ENCODE results near the gene EYS. TPM values are rescaled to one million over a fixed set of nuclear protein-coding genes. Genes with fewer than 3 reads are reported as not detected.

EYS gene
- polyA plus RNA-seq, 1 experiment: not detected

- Histone ChIP-seq H3K27me3 (ENCODE audit: control insufficient read depth, insufficient read depth, low read length) (no peaks in the 10 kb centered on the region), H3K27ac (ENCODE audit: low read depth, low read length) (no peak overlapping the region), H3K4me3 (ENCODE audit: low read depth, low read length) (no peak overlapping the region), H3K9me3 (ENCODE audit: control insufficient read depth, insufficient read depth, low read length) (no peaks in the 10 kb centered on the region)
- DNase-seq (ENCODE audit: low read depth, low spot score): no peak
- no peak for TF ChIP-seq CTCF (IDR thresholded peaks at IDR 0.05; ENCODE audit: low read depth, low read length)
- CTCF ChIA-PET: no interaction called here
- POLR2A ChIA-PET: no interaction called here
Measured at GRCh38 chr6:65280060-65280459, 427.0 kb downstream of the EYS start.

GRCh38 chr6:65262241-65262640, 444.8 kb downstream of the EYS start:
- DNase-seq (ENCODE audit: low read depth, low spot score): no peak
- no peak overlapping the region for H3K27ac ChIP-seq (ENCODE audit: low read depth, low read length)
- no peaks in the 10 kb centered on the region for H3K9me3 ChIP-seq (ENCODE audit: control insufficient read depth, insufficient read depth, low read length)
- TF ChIP-seq CTCF (IDR thresholded peaks at IDR 0.05; ENCODE audit: low read depth, low read length): no peak
- POLR2A ChIA-PET: no interaction called here
- CTCF ChIA-PET: no interaction called here
- H3K27me3 ChIP-seq (ENCODE audit: control insufficient read depth, insufficient read depth, low read length): no peaks in the 10 kb centered on the region
- no peak overlapping the region for H3K4me3 ChIP-seq (ENCODE audit: low read depth, low read length)

GRCh38 chr6:65259982-65260381, 447.0 kb downstream of the EYS start:
- Histone ChIP-seq H3K9me3 (ENCODE audit: control insufficient read depth, insufficient read depth, low read length) (no peaks in the 10 kb centered on the region), H3K27ac (ENCODE audit: low read depth, low read length) (no peak overlapping the region), H3K27me3 (ENCODE audit: control insufficient read depth, insufficient read depth, low read length) (no peaks in the 10 kb centered on the region), H3K4me3 (ENCODE audit: low read depth, low read length) (no peak overlapping the region)
- ChIA-PET POLR2A (no interaction called here), CTCF (no interaction called here)
- no peak for TF ChIP-seq CTCF (IDR thresholded peaks at IDR 0.05; ENCODE audit: low read depth, low read length)
- DNase-seq (ENCODE audit: low read depth, low spot score): no peak

- POLR2A ChIA-PET: no interaction called here
- Histone ChIP-seq H3K27ac (ENCODE audit: low read depth, low read length) (no peak overlapping the region), H3K9me3 (ENCODE audit: control insufficient read depth, insufficient read depth, low read length) (no peaks in the 10 kb centered on the region), H3K27me3 (ENCODE audit: control insufficient read depth, insufficient read depth, low read length) (no peaks in the 10 kb centered on the region), H3K4me3 (ENCODE audit: low read depth, low read length) (no peak overlapping the region)
- peak; percentile 0 for DNase-seq (ENCODE audit: low read depth, low spot score)
- CTCF ChIA-PET: no interaction called here
- TF ChIP-seq CTCF (IDR thresholded peaks at IDR 0.05; ENCODE audit: low read depth, low read length): peak; percentile 59
Measured at GRCh38 chr6:65259059-65259458, 448.0 kb downstream of the EYS start.

- CTCF ChIA-PET: no interaction called here
- DNase-seq (ENCODE audit: low read depth, low spot score): no peak
- Histone ChIP-seq H3K27me3 (ENCODE audit: control insufficient read depth, insufficient read depth, low read length) (no peaks in the 10 kb centered on the region), H3K27ac (ENCODE audit: low read depth, low read length) (no peak overlapping the region), H3K4me3 (ENCODE audit: low read depth, low read length) (no peak overlapping the region), H3K9me3 (ENCODE audit: control insufficient read depth, insufficient read depth, low read length) (no peaks in the 10 kb centered on the region)
- TF ChIP-seq CTCF (IDR thresholded peaks at IDR 0.05; ENCODE audit: low read depth, low read length): no peak
- POLR2A ChIA-PET: no interaction called here
Measured at GRCh38 chr6:65253041-65253440, 454.0 kb downstream of the EYS start.

All from AG04450 (cell line).